ENCODE results near the gene PALLD.

DNA sequence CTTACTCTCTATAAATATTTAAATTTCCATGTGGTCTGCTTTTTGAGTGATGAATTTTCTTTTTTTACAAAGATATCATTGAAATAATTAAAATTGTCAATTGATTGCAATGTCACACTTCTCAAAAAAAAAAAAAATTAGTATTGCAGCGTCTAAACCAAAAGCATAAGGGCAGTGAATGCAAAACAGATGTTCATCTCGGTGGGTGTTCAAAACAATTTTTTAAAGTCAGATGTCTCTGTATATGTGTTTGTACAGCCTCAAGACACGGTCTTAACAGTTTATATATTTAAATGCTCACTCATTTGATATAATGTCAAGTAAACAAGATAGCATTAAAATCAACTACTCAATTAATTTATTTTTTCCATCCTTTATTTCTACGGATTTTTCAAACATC, 52.3 kb downstream of the PALLD start:
- TF ChIP-seq EZH2 (IDR thresholded peaks at IDR 0.05; ENCODE audit: insufficient read depth, poor library complexity, severe bottlenecking): no peak
- no peak for TF ChIP-seq EZH2phosphoT487 (IDR thresholded peaks at IDR 0.05; ENCODE audit: insufficient read depth, low read depth)

Data from GM23248 (cell line).